ENCODE data around the gene ADGRL1. TPM values are rescaled to one million over a fixed set of nuclear protein-coding genes. Genes with fewer than 3 reads are reported as not detected.

ADGRL1 gene
- total RNA-seq, 1 donor from 2014 or later = 2.1 TPM

DNA sequence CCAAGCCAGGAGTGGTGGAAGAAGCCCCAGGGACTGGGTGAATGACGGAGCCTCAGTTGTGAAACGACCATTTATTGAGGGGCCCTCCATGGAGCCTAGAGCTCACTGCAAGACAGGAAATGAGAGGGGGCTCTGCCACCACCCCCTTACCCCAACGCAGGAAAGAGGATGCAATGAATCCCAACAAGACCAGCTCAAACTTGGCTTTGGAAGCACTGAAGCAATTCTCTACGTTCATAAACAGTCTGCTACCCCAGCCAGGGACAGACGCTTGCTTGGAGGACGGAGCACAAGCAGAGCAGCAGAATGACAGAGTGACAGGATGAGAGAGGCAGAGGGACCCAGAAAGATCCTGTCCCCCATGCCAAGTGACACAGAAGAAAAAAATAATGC lies 89.4 kb downstream of the ADGRL1 start:
- Histone ChIP-seq H3K36me3 (ENCODE audit: control insufficient read depth, insufficient read depth, low read length) (no peaks in the 10 kb centered on the region), H3K27me3 (ENCODE audit: control insufficient read depth, insufficient read depth, low read length) (no peaks in the 10 kb centered on the region), H3K4me3 (ENCODE audit: low read depth, low read length) (peak overlapping the region; percentile 76)
- DNase-seq (ENCODE audit: low read depth) (no peak), FAIRE-seq (no peak)
- TF ChIP-seq, protein P1, sequence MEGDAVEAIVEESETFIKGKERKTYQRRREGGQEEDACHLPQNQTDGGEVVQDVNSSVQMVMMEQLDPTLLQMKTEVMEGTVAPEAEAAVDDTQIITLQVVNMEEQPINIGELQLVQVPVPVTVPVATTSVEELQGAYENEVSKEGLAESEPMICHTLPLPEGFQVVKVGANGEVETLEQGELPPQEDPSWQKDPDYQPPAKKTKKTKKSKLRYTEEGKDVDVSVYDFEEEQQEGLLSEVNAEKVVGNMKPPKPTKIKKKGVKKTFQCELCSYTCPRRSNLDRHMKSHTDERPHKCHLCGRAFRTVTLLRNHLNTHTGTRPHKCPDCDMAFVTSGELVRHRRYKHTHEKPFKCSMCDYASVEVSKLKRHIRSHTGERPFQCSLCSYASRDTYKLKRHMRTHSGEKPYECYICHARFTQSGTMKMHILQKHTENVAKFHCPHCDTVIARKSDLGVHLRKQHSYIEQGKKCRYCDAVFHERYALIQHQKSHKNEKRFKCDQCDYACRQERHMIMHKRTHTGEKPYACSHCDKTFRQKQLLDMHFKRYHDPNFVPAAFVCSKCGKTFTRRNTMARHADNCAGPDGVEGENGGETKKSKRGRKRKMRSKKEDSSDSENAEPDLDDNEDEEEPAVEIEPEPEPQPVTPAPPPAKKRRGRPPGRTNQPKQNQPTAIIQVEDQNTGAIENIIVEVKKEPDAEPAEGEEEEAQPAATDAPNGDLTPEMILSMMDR (IDR thresholded peaks at IDR 0.05; ENCODE audit: insufficient read depth, low read length, severe bottlenecking) = no peak

DNA sequence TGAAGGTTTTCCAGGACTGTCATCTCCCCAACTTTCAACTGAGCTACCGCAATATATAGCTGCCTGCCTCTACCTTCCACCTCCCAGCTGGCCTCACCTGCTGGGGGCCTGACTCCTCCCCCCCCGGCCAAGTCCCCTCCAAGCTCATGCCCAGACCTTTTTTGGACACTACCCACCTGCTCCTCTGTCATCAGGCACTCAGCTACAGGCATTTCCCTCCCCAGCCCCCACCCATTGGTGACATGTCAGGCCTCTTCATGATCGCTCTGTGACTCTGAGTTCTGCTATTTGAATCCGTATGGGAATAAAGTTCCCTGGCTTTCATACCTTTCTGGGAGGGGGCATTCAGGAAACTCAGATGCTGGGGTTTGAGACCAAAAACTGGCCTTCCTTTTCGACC lies 90.2 kb downstream of the ADGRL1 start:
- TF ChIP-seq, protein P1 (IDR thresholded peaks at IDR 0.05; ENCODE audit: insufficient read depth, low read length, severe bottlenecking) = no peak
- no peak for FAIRE-seq

DNA sequence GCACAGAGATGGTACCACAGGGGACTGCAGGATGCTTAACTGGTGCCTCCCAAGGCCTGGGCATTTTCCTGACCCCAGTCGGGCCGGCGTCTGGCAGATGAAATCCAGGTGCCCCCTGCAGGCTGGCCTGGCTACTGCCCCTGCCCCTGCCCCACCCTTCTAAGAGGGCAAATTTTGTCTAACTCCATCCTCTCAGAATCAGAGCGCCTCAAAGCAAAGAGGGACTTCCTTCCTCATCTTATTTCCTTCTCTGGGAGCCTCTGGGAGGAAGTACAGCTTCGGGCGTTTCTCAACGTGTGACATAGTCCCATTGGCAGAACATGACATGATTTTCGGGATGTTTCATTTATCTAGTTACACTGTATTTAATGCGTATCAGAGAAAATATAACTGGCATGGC lies 91.1 kb downstream of the ADGRL1 start:
- H3K4me3 ChIP-seq (ENCODE audit: low read depth, low read length) = no peak overlapping the region
- no peaks in the 10 kb centered on the region for H3K27me3 ChIP-seq (ENCODE audit: control insufficient read depth, insufficient read depth, low read length)
- TF ChIP-seq, protein P1 (IDR thresholded peaks at IDR 0.05; ENCODE audit: insufficient read depth, low read length, severe bottlenecking) = peak; percentile 52
- no peak for FAIRE-seq
- no peak for DNase-seq (ENCODE audit: low read depth)
- H3K36me3 ChIP-seq (ENCODE audit: control insufficient read depth, insufficient read depth, low read length) = no peaks in the 10 kb centered on the region

More for the DNA sequence above, 90.2 kb downstream of the ADGRL1 start:
- no peak overlapping the region for H3K4me3 ChIP-seq (ENCODE audit: low read depth, low read length)
- H3K36me3 ChIP-seq (ENCODE audit: control insufficient read depth, insufficient read depth, low read length) = no peaks in the 10 kb centered on the region
- no peak for DNase-seq (ENCODE audit: low read depth)
- H3K27me3 ChIP-seq (ENCODE audit: control insufficient read depth, insufficient read depth, low read length) = no peaks in the 10 kb centered on the region

DNA sequence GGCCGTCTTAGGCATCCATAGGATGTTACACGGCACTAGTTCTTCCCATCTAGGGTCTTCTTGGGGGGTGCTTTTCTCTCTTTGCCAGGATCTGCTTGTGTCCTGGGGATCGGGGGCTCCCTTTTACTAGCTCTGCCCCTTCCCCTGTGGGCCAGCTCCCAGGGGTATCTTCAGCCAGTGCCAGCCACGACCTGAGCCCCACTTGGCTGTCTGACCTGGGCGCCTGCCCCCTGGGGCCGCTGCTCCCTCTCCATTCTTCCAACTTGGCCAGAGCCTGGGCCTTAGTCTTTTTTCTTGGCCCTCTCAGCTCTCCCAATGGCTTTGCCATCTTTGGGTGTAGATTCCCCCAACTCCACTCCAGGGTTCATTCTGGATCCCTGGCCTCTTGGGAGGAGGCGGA lies 91.5 kb downstream of the ADGRL1 start:
- DNase-seq (ENCODE audit: low read depth) (no peak), FAIRE-seq (no peak)
- TF ChIP-seq, protein P1 (IDR thresholded peaks at IDR 0.05; ENCODE audit: insufficient read depth, low read length, severe bottlenecking) = no peak
- Histone ChIP-seq H3K27me3 (ENCODE audit: control insufficient read depth, insufficient read depth, low read length) (no peaks in the 10 kb centered on the region), H3K36me3 (ENCODE audit: control insufficient read depth, insufficient read depth, low read length) (no peaks in the 10 kb centered on the region), H3K4me3 (ENCODE audit: low read depth, low read length) (no peak overlapping the region)

DNA sequence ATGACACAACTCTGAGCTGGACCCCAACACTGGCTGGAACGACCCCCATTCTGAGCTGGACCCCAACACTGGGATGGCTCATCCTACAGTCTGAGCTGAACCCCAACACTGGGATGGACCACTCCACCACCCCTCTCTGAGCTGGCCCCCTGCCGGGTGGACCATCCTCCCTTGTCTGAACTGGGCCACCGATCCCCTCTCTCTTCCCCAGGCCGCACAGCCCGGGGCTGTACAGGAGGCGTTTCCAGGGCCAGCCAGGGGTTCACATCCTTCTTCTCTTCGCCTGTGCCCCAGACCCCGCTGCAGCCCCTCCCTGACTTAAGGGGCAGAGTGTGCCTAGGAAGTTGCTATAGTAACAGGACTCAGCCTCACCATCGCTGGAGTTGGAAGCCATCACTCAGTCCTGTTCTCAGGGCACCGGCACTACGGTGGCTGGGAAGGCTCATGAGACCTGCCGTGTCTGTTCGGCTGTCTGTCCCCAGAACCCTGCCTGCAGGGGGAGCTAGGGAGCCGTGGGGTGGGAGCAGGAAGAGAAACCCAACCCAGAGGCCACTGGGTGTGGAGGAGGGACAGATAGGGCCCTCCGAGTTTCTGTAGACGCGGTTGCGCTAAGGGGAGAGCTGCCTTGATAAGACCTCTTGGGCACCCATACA lies 92.1 kb downstream of the ADGRL1 start:
- TF ChIP-seq, protein P1 (IDR thresholded peaks at IDR 0.05; ENCODE audit: insufficient read depth, low read length, severe bottlenecking) = peak; percentile 35
- DNase-seq (ENCODE audit: low read depth) = no peak
- Histone ChIP-seq H3K36me3 (ENCODE audit: control insufficient read depth, insufficient read depth, low read length) (no peaks in the 10 kb centered on the region), H3K4me3 (ENCODE audit: low read depth, low read length) (no peak overlapping the region), H3K27me3 (ENCODE audit: control insufficient read depth, insufficient read depth, low read length) (no peaks in the 10 kb centered on the region)
- no peak for FAIRE-seq

Data from bronchial epithelial cell (primary cell).